Measurements from ENCODE around the gene SPSB1. TPM values are rescaled to one million over a fixed set of nuclear protein-coding genes. Genes with fewer than 3 reads are reported as not detected.
"Not testable (repeated sequence)": the region's sequence is repeated elsewhere in the genome, so short reads cannot be mapped to it uniquely, and the experiment has no call there.

SPSB1 gene
- polyA plus RNA-seq, 6 donors from 2014 or later, result 0.61 to 2.2 (median 1.2) TPM; not detected in 1

- Mint-ChIP-seq H3K36me3 (no peaks in the 10 kb centered on the region), H3K27ac (no peak overlapping the region), H3K27me3 (peaks cover 0 to 10% (median 6%) of the 10 kb centered on the region in 3 donors), H3K4me3 (no peak overlapping the region), H3K4me1 (peaks cover 4 to 16% (median 11%) of the 10 kb centered on the region in 3 donors), H3K9me3 (no peaks in the 10 kb centered on the region)
- no peak for DNase-seq
- no peak for ATAC-seq (ENCODE audit: low read depth in 2 of 2)
These were observed 92.1 kb downstream of the SPSB1 start for GRCh38 chr1:9384751-9385245.

GRCh38 chr1:9385392-9385791 lies 92.7 kb downstream of the SPSB1 start:
- not testable (repeated sequence) for H3K36me3 Mint-ChIP-seq; H3K9me3 Mint-ChIP-seq; H3K27ac Mint-ChIP-seq; ATAC-seq (ENCODE audit: low read depth in 2 of 2); H3K4me3 Mint-ChIP-seq; DNase-seq
- Mint-ChIP-seq H3K27me3 (peaks cover 0 to 10% (median 6%) of the 10 kb centered on the region in 3 donors), H3K4me1 (peaks cover 0 to 15% (median 7%) of the 10 kb centered on the region in 3 donors)

- no peak for ATAC-seq (ENCODE audit: low read depth in 2 of 2)
- no peak overlapping the region for H3K4me3 Mint-ChIP-seq
These were observed 93.3 kb downstream of the SPSB1 start for GRCh38 chr1:9385801-9386573.

GRCh38 chr1:9388335-9389180 lies 95.9 kb downstream of the SPSB1 start:
- no peak for ATAC-seq (ENCODE audit: low read depth in 2 of 2)

More at GRCh38 chr1:9385801-9386573, 93.3 kb downstream of the SPSB1 start:
- H3K36me3 Mint-ChIP-seq, result no peaks in the 10 kb centered on the region
- H3K4me1 Mint-ChIP-seq, result peaks cover 0 to 9% (median 3%) of the 10 kb centered on the region in 3 donors
- H3K27ac Mint-ChIP-seq, result peak overlapping the region in 2 of 6 donors; percentile 31 to 65
- peaks cover 0 to 10% (median 6%) of the 10 kb centered on the region in 3 donors for H3K27me3 Mint-ChIP-seq
- no peaks in the 10 kb centered on the region for H3K9me3 Mint-ChIP-seq
- no peak for DNase-seq

GRCh38 chr1:9389968-9390367 lies 97.3 kb downstream of the SPSB1 start:
- Mint-ChIP-seq H3K27ac (no peak overlapping the region), H3K9me3 (peaks cover 0 to under 1% (median 0%) of the 10 kb centered on the region in 7 donors), H3K27me3 (peaks cover 0 to 10% (median 0%) of the 10 kb centered on the region in 3 donors), H3K4me3 (no peak overlapping the region), H3K4me1 (peaks cover 0 to 4% (median 4%) of the 10 kb centered on the region in 3 donors), H3K36me3 (peaks cover 0 to 2% of the 10 kb centered on the region in 2 donors)
- ATAC-seq (ENCODE audit: low read depth in 2 of 2), result no peak
- no peak for DNase-seq

More at GRCh38 chr1:9388335-9389180, 95.9 kb downstream of the SPSB1 start:
- H3K27me3 Mint-ChIP-seq, result peaks cover 0 to 10% (median 6%) of the 10 kb centered on the region in 3 donors
- H3K4me1 Mint-ChIP-seq, result peaks cover 0 to 4% (median 4%) of the 10 kb centered on the region in 3 donors
- no peak for DNase-seq
- H3K27ac Mint-ChIP-seq, result no peak overlapping the region
- no peaks in the 10 kb centered on the region for H3K36me3 Mint-ChIP-seq
- H3K9me3 Mint-ChIP-seq, result no peaks in the 10 kb centered on the region
- H3K4me3 Mint-ChIP-seq, result no peak overlapping the region

- DNase-seq (no peak), ATAC-seq (ENCODE audit: low read depth in 2 of 2) (no peak)
- peaks cover 0 to 10% (median 0%) of the 10 kb centered on the region in 3 donors for H3K27me3 Mint-ChIP-seq
- H3K4me3 Mint-ChIP-seq, result no peak overlapping the region
- peaks cover 0 to 8% of the 10 kb centered on the region in 2 donors for H3K36me3 Mint-ChIP-seq
- H3K9me3 Mint-ChIP-seq, result peaks cover 0 to 6% (median 3%) of the 10 kb centered on the region in 7 donors
- H3K27ac Mint-ChIP-seq, result no peak overlapping the region
- peaks cover 0 to 4% (median 4%) of the 10 kb centered on the region in 3 donors for H3K4me1 Mint-ChIP-seq
These were observed 98.9 kb downstream of the SPSB1 start for GRCh38 chr1:9391620-9392019.

- Mint-ChIP-seq H3K27me3 (peaks cover 4 to 8% (median 6%) of the 10 kb centered on the region in 3 donors), H3K9me3 (peaks cover 0 to 6% (median 3%) of the 10 kb centered on the region in 7 donors), H3K27ac (no peak overlapping the region), H3K36me3 (peaks cover 0 to 8% of the 10 kb centered on the region in 2 donors), H3K4me1 (peaks cover 4 to 8% (median 7%) of the 10 kb centered on the region in 3 donors), H3K4me3 (no peak overlapping the region)
- ATAC-seq (ENCODE audit: low read depth in 2 of 2), result no peak
- DNase-seq, result no peak
These were observed 101.3 kb downstream of the SPSB1 start for GRCh38 chr1:9394010-9394409.

- ATAC-seq (ENCODE audit: low read depth in 2 of 2) (no peak), DNase-seq (no peak)
- H3K4me3 Mint-ChIP-seq, result no peak overlapping the region
- H3K27ac Mint-ChIP-seq, result peak overlapping the region in 1 of 6 donors; percentile 0
- peaks cover 4 to 8% (median 6%) of the 10 kb centered on the region in 3 donors for H3K27me3 Mint-ChIP-seq
- peaks cover 7 to 14% (median 12%) of the 10 kb centered on the region in 3 donors for H3K4me1 Mint-ChIP-seq
- peaks cover 0 to 8% of the 10 kb centered on the region in 2 donors for H3K36me3 Mint-ChIP-seq
- H3K9me3 Mint-ChIP-seq, result peaks cover 0 to 6% (median 3%) of the 10 kb centered on the region in 7 donors
These were observed 102.3 kb downstream of the SPSB1 start for GRCh38 chr1:9395018-9395417.

GRCh38 chr1:9397047-9397446 lies 104.4 kb downstream of the SPSB1 start:
- Mint-ChIP-seq H3K36me3 (peaks cover 0 to 8% of the 10 kb centered on the region in 2 donors), H3K27ac (peak overlapping the region in 2 of 6 donors; percentile 5 to 40), H3K4me3 (no peak overlapping the region), H3K9me3 (peaks cover 0 to 6% (median 3%) of the 10 kb centered on the region in 7 donors), H3K4me1 (peaks cover 11 to 21% (median 20%) of the 10 kb centered on the region in 3 donors), H3K27me3 (peaks cover 4 to 8% (median 6%) of the 10 kb centered on the region in 3 donors)
- ATAC-seq (ENCODE audit: low read depth in 2 of 2) (no peak), DNase-seq (no peak)

GRCh38 chr1:9397997-9398526 lies 105.4 kb downstream of the SPSB1 start:
- ATAC-seq (ENCODE audit: low read depth in 2 of 2) (no peak), DNase-seq (no peak)
- Mint-ChIP-seq H3K9me3 (peaks cover 0 to 6% (median 3%) of the 10 kb centered on the region in 7 donors), H3K36me3 (peaks cover 0 to 8% of the 10 kb centered on the region in 2 donors), H3K4me3 (no peak overlapping the region), H3K27ac (peak overlapping the region in 2 of 6 donors; percentile 37 to 94), H3K27me3 (peaks cover 4 to 16% (median 8%) of the 10 kb centered on the region in 3 donors), H3K4me1 (peaks cover 11 to 25% (median 21%) of the 10 kb centered on the region in 3 donors)

- peak overlapping the region in 3 of 8 donors; percentile 12 to 47 (median 35) for H3K4me3 Mint-ChIP-seq
- H3K36me3 Mint-ChIP-seq, result peaks cover 0 to 8% of the 10 kb centered on the region in 2 donors
- ATAC-seq (ENCODE audit: low read depth in 2 of 2), result peak; percentile 45 to 58
- H3K27ac Mint-ChIP-seq, result peak overlapping the region in 1 of 6 donors; percentile 53
- H3K4me1 Mint-ChIP-seq, result peaks cover 16 to 25% (median 21%) of the 10 kb centered on the region in 3 donors
- peaks cover 4 to 16% (median 8%) of the 10 kb centered on the region in 3 donors for H3K27me3 Mint-ChIP-seq
- no peak for DNase-seq
- H3K9me3 Mint-ChIP-seq, result peaks cover 0 to 6% (median 3%) of the 10 kb centered on the region in 7 donors
These were observed 107.1 kb downstream of the SPSB1 start for GRCh38 chr1:9399510-9400424.
